ENCODE results near the gene EIF1. TPM values are rescaled to one million over a fixed set of nuclear protein-coding genes. Genes with fewer than 3 reads are reported as not detected.

Gene EIF1
- total RNA-seq, 1 experiment from 2014 or later, result 481 TPM

- peak; percentile 61 for ATAC-seq
- H3K9me3 Mint-ChIP-seq, result no peaks in the 10 kb centered on the region
- no peaks in the 10 kb centered on the region for H3K36me3 Mint-ChIP-seq
- H3K27ac Mint-ChIP-seq, result no peak overlapping the region
- ChIA-PET CTCF (interaction anchor here (0.7 to 10.0 kb wide), 37 partner anchors 9 to 1051 kb away, joined by 3 to 380 read pairs (median 9); partner anchors contain the start of genes EIF1, KRT17, KRT19 and KRT9), POLR2A (interaction anchor here (0.6 to 4.1 kb wide), 3 partner anchors 23 to 139 kb away, joined by 4 to 38 read pairs (median 9); partner anchors contain the start of genes EIF1 and KRT19)
- peak; percentile 92 for DNase-seq (ENCODE audit: low spot score)
- peaks cover 16% of the 10 kb centered on the region for H3K4me1 Mint-ChIP-seq
- H3K27me3 Mint-ChIP-seq (ENCODE audit: low read depth), result peaks cover 17% of the 10 kb centered on the region
- peak overlapping the region; percentile 85 for H3K4me3 Mint-ChIP-seq
- TF ChIP-seq SP1 (CRISPR knock-in tag; conservative IDR thresholded peaks at IDR 0.05) (no peak), TEAD1 (CRISPR knock-in tag; IDR thresholded peaks at IDR 0.05) (0 out of 2 replicates have a peak, but pooled peaks have one; percentile 23), ZNF281 (CRISPR knock-in tag; IDR thresholded peaks at IDR 0.05) (no peak), FOXP4 (CRISPR knock-in tag; IDR thresholded peaks at IDR 0.05) (no peak), ETV6 (CRISPR knock-in tag; IDR thresholded peaks at IDR 0.05) (0 out of 2 replicates have a peak, but pooled peaks have one; percentile 45), ZNF423 (CRISPR knock-in tag; IDR thresholded peaks at IDR 0.05) (peak; percentile 36; the same call in 1 of the 2 replicates), SMAD3 (CRISPR knock-in tag; IDR thresholded peaks at IDR 0.05; ENCODE audit: borderline replicate concordance) (no peak), TCF7 (CRISPR knock-in tag; IDR thresholded peaks at IDR 0.05; ENCODE audit: low read depth) (no peak), HMGXB4 (CRISPR knock-in tag; IDR thresholded peaks at IDR 0.05) (0 out of 2 replicates have a peak, but pooled peaks have one; percentile 33), TP53 (CRISPR knock-in tag; IDR thresholded peaks at IDR 0.05) (no peak), CTCF (IDR thresholded peaks at IDR 0.05) (peak; percentile 97), RORB (CRISPR knock-in tag; IDR thresholded peaks at IDR 0.05) (no peak), SOX15 (CRISPR knock-in tag; IDR thresholded peaks at IDR 0.05) (no peak), SMAD4 (CRISPR knock-in tag; IDR thresholded peaks at IDR 0.05) (no peak), PREB (CRISPR knock-in tag; IDR thresholded peaks at IDR 0.05; ENCODE audit: borderline replicate concordance) (no peak), MYBL2 (CRISPR knock-in tag; IDR thresholded peaks at IDR 0.05) (no peak), ATF6 (CRISPR knock-in tag; IDR thresholded peaks at IDR 0.05) (no peak), E2F5 (CRISPR knock-in tag; IDR thresholded peaks at IDR 0.05) (no peak), MAX (CRISPR knock-in tag; IDR thresholded peaks at IDR 0.05) (peak; percentile 43)
These were observed 21.9 kb upstream of the EIF1 start for GRCh38 chr17:41666708-41667279.

Data from WTC11 (cell line).